ENCODE measurements around the gene PLA2G2A. TPM values are rescaled to one million over a fixed set of nuclear protein-coding genes. Genes with fewer than 3 reads are reported as not detected.

PLA2G2A gene
- total RNA-seq, 4 donors from 2014 or later: 14.9 to 154 (median 60.9) TPM

DNA sequence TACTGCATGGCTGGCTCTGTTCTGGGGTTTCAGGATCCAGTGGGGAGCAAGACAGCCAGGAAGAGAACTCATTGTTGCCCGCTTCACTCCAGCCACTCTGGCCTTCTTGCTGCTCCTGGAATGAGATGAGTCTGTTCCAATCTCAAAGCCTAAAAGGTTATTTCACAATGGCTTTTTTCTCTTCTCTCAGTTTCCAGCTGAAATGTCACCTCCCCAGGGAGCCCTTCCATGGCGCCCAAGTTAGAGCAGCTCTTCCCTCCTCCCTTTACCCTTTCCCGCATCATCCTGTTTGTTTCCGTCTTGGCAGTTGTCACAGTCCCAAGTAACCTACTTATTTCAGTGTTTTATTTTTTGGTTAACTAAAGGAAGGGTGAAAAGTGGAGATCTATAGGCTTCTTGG is 15.8 kb downstream of the PLA2G2A start:
- in situ Hi-C loops (cut with MboI; ENCODE audit: low pct_ligation_motif_present in 1 of 4, low pct_unique_long_range_greater_than_20kb in 1 of 4, low sequenced_read_pairs in 3 of 4): no loop called here
- WGBS, 2 donors (ENCODE audit: low coverage in 1 of 2): 82 to 91% methylated on average over 4 of the region's 4 CpGs

DNA sequence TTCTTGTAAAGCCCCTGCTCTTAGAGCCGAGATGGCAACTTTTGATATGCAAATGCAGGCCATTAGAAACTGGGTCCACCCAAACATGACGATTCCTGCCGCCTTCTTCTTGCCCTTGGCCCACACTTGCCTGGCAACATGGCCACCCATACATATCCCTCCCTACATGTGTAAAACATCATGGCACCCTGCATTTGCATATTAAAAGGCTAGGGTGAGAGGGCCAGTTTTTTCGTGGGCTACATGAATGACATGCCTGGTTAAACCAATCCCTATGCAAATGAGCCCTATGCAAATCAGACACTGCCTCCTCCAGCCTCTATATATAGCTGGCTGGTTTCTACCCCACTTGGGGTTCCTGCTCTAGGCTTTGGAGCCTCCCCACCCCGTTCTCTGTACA is 18.8 kb downstream of the PLA2G2A start:
- H3K4me3 ChIP-seq: no peak overlapping the region
- no peak overlapping the region for H3K27ac ChIP-seq
- no peaks in the 10 kb centered on the region for H3K4me1 ChIP-seq
- intact Hi-C loops (cut with DNase I; ENCODE audit: low total_unique reads): no loop called here
- no peaks in the 10 kb centered on the region for H3K36me3 ChIP-seq
- H3K9me3 ChIP-seq: no peaks in the 10 kb centered on the region
- no peak for TF ChIP-seq POLR2A (IDR thresholded peaks at IDR 0.05)
- TF ChIP-seq, protein P1, sequence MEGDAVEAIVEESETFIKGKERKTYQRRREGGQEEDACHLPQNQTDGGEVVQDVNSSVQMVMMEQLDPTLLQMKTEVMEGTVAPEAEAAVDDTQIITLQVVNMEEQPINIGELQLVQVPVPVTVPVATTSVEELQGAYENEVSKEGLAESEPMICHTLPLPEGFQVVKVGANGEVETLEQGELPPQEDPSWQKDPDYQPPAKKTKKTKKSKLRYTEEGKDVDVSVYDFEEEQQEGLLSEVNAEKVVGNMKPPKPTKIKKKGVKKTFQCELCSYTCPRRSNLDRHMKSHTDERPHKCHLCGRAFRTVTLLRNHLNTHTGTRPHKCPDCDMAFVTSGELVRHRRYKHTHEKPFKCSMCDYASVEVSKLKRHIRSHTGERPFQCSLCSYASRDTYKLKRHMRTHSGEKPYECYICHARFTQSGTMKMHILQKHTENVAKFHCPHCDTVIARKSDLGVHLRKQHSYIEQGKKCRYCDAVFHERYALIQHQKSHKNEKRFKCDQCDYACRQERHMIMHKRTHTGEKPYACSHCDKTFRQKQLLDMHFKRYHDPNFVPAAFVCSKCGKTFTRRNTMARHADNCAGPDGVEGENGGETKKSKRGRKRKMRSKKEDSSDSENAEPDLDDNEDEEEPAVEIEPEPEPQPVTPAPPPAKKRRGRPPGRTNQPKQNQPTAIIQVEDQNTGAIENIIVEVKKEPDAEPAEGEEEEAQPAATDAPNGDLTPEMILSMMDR (IDR thresholded peaks at IDR 0.05): no peak
- no peak for TF ChIP-seq EP300 (IDR thresholded peaks at IDR 0.05; ENCODE audit: low read depth)
- TF ChIP-seq POLR2AphosphoS5 (IDR thresholded peaks at IDR 0.05): no peak
- no peak for DNase-seq
- in situ Hi-C loops (cut with MboI; ENCODE audit: low pct_ligation_motif_present in 1 of 4, low pct_unique_long_range_greater_than_20kb in 1 of 4, low sequenced_read_pairs in 3 of 4): no loop called here
- H3K27me3 ChIP-seq: peaks cover 17% of the 10 kb centered on the region
- 46% methylated on average over 5 of the region's 5 CpGs; no CpG with 5 or more reads in 1 of the 2 donors for WGBS, 2 donors (ENCODE audit: low coverage in 1 of 2)

More for the DNA sequence above, 15.8 kb downstream of the PLA2G2A start:
- no peak for DNase-seq
- H3K27me3 ChIP-seq: peaks cover 17% of the 10 kb centered on the region
- H3K36me3 ChIP-seq: no peaks in the 10 kb centered on the region
- H3K9me3 ChIP-seq: no peaks in the 10 kb centered on the region
- intact Hi-C loops (cut with DNase I; ENCODE audit: low total_unique reads): no loop called here
- no peak overlapping the region for H3K4me3 ChIP-seq
- no peak overlapping the region for H3K27ac ChIP-seq
- H3K4me1 ChIP-seq: no peaks in the 10 kb centered on the region
- TF ChIP-seq, protein P1 (IDR thresholded peaks at IDR 0.05): no peak

DNA sequence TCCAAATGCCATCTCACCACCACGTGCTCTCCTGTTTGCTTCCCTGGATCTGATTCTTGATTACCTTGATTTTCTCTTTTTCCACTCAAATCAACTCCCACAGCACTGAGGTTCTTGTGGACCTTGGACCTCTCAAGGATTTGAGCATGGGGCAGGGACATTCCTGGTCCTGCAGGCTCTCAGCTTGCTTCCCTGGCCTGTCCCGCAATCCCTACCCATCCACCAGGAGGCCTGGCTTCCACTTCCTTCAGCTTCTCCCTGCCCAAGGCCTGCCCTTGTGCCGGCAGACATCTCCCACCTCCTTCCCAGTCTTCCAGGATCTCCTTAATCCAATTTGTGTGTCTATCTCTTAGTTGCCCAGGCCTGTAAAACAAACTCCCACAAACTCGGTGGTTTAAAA is 21.6 kb downstream of the PLA2G2A start:
- intact Hi-C loops (cut with DNase I; ENCODE audit: low total_unique reads) (no loop called here), in situ Hi-C loops (cut with MboI; ENCODE audit: low pct_ligation_motif_present in 1 of 4, low pct_unique_long_range_greater_than_20kb in 1 of 4, low sequenced_read_pairs in 3 of 4) (no loop called here)
- DNase-seq: no peak
- Histone ChIP-seq H3K9me3 (no peaks in the 10 kb centered on the region), H3K4me3 (no peak overlapping the region), H3K27me3 (peaks cover 17% of the 10 kb centered on the region), H3K36me3 (no peaks in the 10 kb centered on the region), H3K27ac (no peak overlapping the region), H3K4me1 (no peaks in the 10 kb centered on the region)
- no peak for TF ChIP-seq POLR2AphosphoS5 (IDR thresholded peaks at IDR 0.05)
- TF ChIP-seq POLR2A (IDR thresholded peaks at IDR 0.05): no peak
- no peak for TF ChIP-seq EP300 (IDR thresholded peaks at IDR 0.05; ENCODE audit: low read depth)
- TF ChIP-seq, protein P1 (IDR thresholded peaks at IDR 0.05): no peak
- WGBS, 2 donors (ENCODE audit: low coverage in 1 of 2): 50 to 66% methylated on average over 1 to 4 of the region's 4 CpGs

DNA sequence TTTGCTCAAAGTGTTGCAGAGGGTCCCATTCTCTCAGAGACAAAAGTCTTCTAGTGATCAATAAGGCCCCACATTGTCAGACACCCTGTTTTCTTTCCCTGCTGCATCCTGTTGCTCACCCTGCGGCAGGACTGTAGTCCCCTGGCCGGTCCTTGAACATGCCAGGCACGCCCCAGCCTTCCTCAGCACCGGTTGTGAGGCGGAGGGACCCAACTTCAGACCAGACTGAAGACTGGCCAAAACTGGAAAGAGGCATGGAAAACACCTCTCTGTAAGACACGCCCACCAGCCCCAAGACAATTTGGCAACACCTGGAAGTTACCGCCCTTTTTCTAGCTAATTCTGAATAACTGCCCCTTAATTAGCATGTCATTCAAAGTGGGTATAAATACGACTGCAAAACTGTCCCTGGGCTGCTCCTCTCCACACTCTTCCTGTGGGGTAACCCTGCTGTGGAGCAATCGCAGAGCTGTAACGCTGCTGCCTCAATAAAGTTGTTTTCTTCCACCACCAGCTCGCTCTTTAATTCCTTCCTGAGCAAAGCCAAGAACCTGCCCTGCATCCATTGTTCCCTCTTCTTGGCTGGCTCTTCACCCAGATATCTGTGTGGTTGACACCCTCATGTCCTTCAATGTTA is 23.8 kb downstream of the PLA2G2A start:
- intact Hi-C loops (cut with DNase I; ENCODE audit: low total_unique reads) (no loop called here), in situ Hi-C loops (cut with MboI; ENCODE audit: low pct_ligation_motif_present in 1 of 4, low pct_unique_long_range_greater_than_20kb in 1 of 4, low sequenced_read_pairs in 3 of 4) (no loop called here)
- Histone ChIP-seq H3K36me3 (no peaks in the 10 kb centered on the region), H3K4me1 (no peaks in the 10 kb centered on the region), H3K9me3 (no peaks in the 10 kb centered on the region), H3K27me3 (peaks cover 3% of the 10 kb centered on the region), H3K27ac (no peak overlapping the region), H3K4me3 (no peak overlapping the region)
- TF ChIP-seq, protein P1 (IDR thresholded peaks at IDR 0.05): no peak
- TF ChIP-seq EP300 (IDR thresholded peaks at IDR 0.05; ENCODE audit: low read depth) (no peak), POLR2AphosphoS5 (IDR thresholded peaks at IDR 0.05) (no peak)
- WGBS, 2 donors (ENCODE audit: low coverage in 1 of 2): 51 to 61% methylated on average over 4 to 11 of the region's 11 CpGs
- no peak for DNase-seq

Measured in transverse colon (tissue), 4 donors.